ENCODE results near the gene SLC22A8. TPM values are rescaled to one million over a fixed set of nuclear protein-coding genes. Genes with fewer than 3 reads are reported as not detected.

Gene SLC22A8
- total RNA-seq, 4 donors from 2014 or later, result not detected

DNA sequence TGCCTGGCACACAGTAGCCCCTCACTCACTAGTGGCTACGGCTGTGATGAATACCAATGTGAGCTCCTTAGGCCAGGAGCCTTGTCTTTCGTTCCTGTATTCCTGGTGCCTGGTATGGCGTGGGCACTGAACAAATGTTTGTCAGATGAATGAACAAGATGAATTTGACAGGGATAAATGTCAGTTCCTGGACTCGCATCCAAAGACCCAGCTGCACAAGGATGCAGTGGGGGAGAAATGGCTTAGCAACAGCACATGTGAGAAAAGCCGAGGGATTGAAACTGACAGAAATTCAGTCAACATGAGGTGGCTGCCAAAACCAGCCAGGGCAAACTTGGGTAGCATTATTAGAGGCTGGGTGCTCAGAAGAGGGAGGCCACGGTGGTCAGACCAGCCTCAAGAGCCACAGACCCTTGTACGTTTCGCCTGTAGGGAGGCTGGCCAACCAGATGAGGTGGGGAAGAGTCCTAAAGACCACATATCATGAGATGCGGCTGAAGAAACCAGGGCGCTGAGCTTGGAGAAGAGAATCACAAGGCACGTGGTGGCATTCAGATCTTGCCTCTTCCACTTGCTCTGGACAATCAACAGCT lies 7.7 kb upstream of the SLC22A8 start:
- TF ChIP-seq CTCF (IDR thresholded peaks at IDR 0.05), result no peak
- TF ChIP-seq POLR2A (IDR thresholded peaks at IDR 0.05), result no peak
- DNase-seq, result no peak
- Histone ChIP-seq H3K27ac (no peak overlapping the region), H3K36me3 (no peaks in the 10 kb centered on the region), H3K27me3 (no peaks in the 10 kb centered on the region), H3K4me1 (peaks cover 0 to 6% (median 0%) of the 10 kb centered on the region in 4 donors), H3K9me3 (no peaks in the 10 kb centered on the region), H3K4me3 (no peak overlapping the region)

DNA sequence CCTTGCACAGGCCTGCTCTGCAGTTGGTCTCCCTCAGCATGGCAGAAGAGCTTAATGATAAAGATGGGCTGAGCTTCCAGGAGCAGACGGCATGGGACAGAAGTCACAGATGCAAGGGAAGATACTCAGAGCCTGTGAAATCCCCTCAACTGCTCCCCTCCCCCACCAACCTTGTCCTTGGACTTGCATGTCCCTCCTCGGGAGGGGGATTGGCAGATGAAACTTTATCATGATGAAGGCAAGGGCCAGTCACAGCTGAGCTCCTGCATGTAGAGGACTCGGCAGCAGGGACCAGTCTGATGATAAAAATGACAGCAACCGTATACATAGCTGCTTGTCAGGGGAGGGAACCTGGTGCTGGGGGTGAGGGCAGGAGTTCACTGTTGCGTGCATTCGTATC lies 6.8 kb upstream of the SLC22A8 start:
- H3K36me3 ChIP-seq, result no peaks in the 10 kb centered on the region
- peaks cover 0 to 6% (median 0%) of the 10 kb centered on the region in 4 donors for H3K4me1 ChIP-seq
- TF ChIP-seq POLR2A (IDR thresholded peaks at IDR 0.05), result no peak
- no peak for TF ChIP-seq CTCF (IDR thresholded peaks at IDR 0.05)
- H3K4me3 ChIP-seq, result no peak overlapping the region
- no peak overlapping the region for H3K27ac ChIP-seq
- no peaks in the 10 kb centered on the region for H3K9me3 ChIP-seq
- H3K27me3 ChIP-seq, result no peaks in the 10 kb centered on the region
- DNase-seq, result no peak

GRCh38 chr11:63020671-63021291 lies 5.1 kb upstream of the SLC22A8 start:
- peaks cover 0 to 6% (median 0%) of the 10 kb centered on the region in 4 donors for H3K4me1 ChIP-seq
- H3K4me3 ChIP-seq, result no peak overlapping the region
- no peaks in the 10 kb centered on the region for H3K27me3 ChIP-seq
- TF ChIP-seq CTCF (IDR thresholded peaks at IDR 0.05), result peak in 1 of 6 experiments; percentile 3
- no peak for TF ChIP-seq POLR2A (IDR thresholded peaks at IDR 0.05)
- no peak overlapping the region for H3K27ac ChIP-seq
- H3K36me3 ChIP-seq, result no peaks in the 10 kb centered on the region
- no peak for DNase-seq
- no peaks in the 10 kb centered on the region for H3K9me3 ChIP-seq

- H3K27me3 ChIP-seq, result no peaks in the 10 kb centered on the region
- H3K4me3 ChIP-seq, result no peak overlapping the region
- DNase-seq, result no peak
- no peaks in the 10 kb centered on the region for H3K36me3 ChIP-seq
- no peaks in the 10 kb centered on the region for H3K9me3 ChIP-seq
- peaks cover 0 to 6% (median 0%) of the 10 kb centered on the region in 4 donors for H3K4me1 ChIP-seq
- no peak for TF ChIP-seq CTCF (IDR thresholded peaks at IDR 0.05)
- no peak for TF ChIP-seq POLR2A (IDR thresholded peaks at IDR 0.05)
- H3K27ac ChIP-seq, result no peak overlapping the region
These were observed 3.9 kb upstream of the SLC22A8 start for GRCh38 chr11:63019506-63019905.

GRCh38 chr11:63017306-63017974 lies 1.8 kb upstream of the SLC22A8 start:
- Histone ChIP-seq H3K9me3 (no peaks in the 10 kb centered on the region), H3K27ac (no peak overlapping the region), H3K36me3 (no peaks in the 10 kb centered on the region), H3K27me3 (no peaks in the 10 kb centered on the region), H3K4me3 (no peak overlapping the region), H3K4me1 (no peaks in the 10 kb centered on the region)
- TF ChIP-seq CTCF (IDR thresholded peaks at IDR 0.05) (no peak), POLR2A (IDR thresholded peaks at IDR 0.05) (no peak)
- no peak for DNase-seq
